Cardiac fibroblast (primary cell): Measurements from ENCODE around the gene TSPAN10.
"Not testable (repeated sequence)": the region's sequence is repeated elsewhere in the genome, so short reads cannot be mapped to it uniquely, and the experiment has no call there.

Experiments used
- DNase-seq, 2 donors: peaks; one replicate each; pipeline versions ENCODE4 v3.0.0 to v3.0.0-alpha.2; 2010; ENCODE audit warnings: low read depth in 2 of 2
- H3K4me3 ChIP-seq, 2 donors: replicated peaks in 1 of 2; 1 replicate in 1 of 2; 2 replicates in 1 of 2; pipeline ENCODE4 v1.5.1; 2011; ENCODE audit warnings: low read depth in 2 of 2, low read length in 2 of 2, mild to moderate bottlenecking in 2 of 2, moderate library complexity in 1 of 2
- CTCF ChIP-seq: IDR thresholded peaks from one replicate; pipeline ENCODE4 v1.5.1; 2011; ENCODE audit warnings: low read depth, mild to moderate bottlenecking, low read length, inconsistent platforms

TSPAN10 gene

GRCh38 chr17:81612172-81612970 lies 24.6 kb upstream of the TSPAN10 start:
- no peak overlapping the region for H3K4me3 ChIP-seq
- TF ChIP-seq CTCF = no peak
- no peak for DNase-seq

GRCh38 chr17:81615401-81615930 lies 21.5 kb upstream of the TSPAN10 start:
- H3K4me3 ChIP-seq = no peak overlapping the region
- DNase-seq = no peak
- no peak for TF ChIP-seq CTCF

- DNase-seq = no peak
- no peak for TF ChIP-seq CTCF
- no peak overlapping the region for H3K4me3 ChIP-seq
These were observed 20.1 kb upstream of the TSPAN10 start for GRCh38 chr17:81616877-81617276.

GRCh38 chr17:81618307-81618706 lies 18.7 kb upstream of the TSPAN10 start:
- DNase-seq, H3K4me3 ChIP-seq: not testable (repeated sequence)

GRCh38 chr17:81621494-81622130 lies 15.4 kb upstream of the TSPAN10 start:
- no peak for TF ChIP-seq CTCF
- peak in 1 of 2 donors; percentile 5 for DNase-seq
- no peak overlapping the region for H3K4me3 ChIP-seq

GRCh38 chr17:81630274-81630673 lies 6.7 kb upstream of the TSPAN10 start:
- H3K4me3 ChIP-seq = no peak overlapping the region
- DNase-seq = no peak
- TF ChIP-seq CTCF = no peak

GRCh38 chr17:81631482-81631881 lies 5.5 kb upstream of the TSPAN10 start:
- no peak overlapping the region for H3K4me3 ChIP-seq
- no peak for TF ChIP-seq CTCF
- DNase-seq = no peak
